GM23338 (cell line): ENCODE results near the gene AP1S1.

ENCODE experiments used
- CTCF ChIP-seq, 2 experiments: fragments of 200-600 bp in 1 of 2; sonication (generic) in 1 of 2; conservative IDR thresholded peaks; 2 replicates each; pipeline versions ENCODE4 v1.5.1 to v1.6.1; 2016 to 2017; ENCODE audit warnings: antibody characterized with exemption in 2 of 2, low read depth in 2 of 2, mild to moderate bottlenecking in 2 of 2, moderate library complexity in 1 of 2
- ETS1 ChIP-seq: IDR thresholded peaks from 2 replicates; pipeline ENCODE4 v1.6.1; 2016; ENCODE audit warnings: antibody characterized with exemption
- POLR2AphosphoS5 ChIP-seq: IDR thresholded peaks from 2 replicates; pipeline ENCODE4 v1.6.1; 2016; ENCODE audit warnings: antibody characterized with exemption, low read depth
- TF ChIP-seq, protein P1 (sequence below): IDR thresholded peaks from one replicate; pipeline ENCODE4 v1.6.1; 2018; ENCODE audit warnings: antibody characterized with exemption; ENCODE audit not compliant: unreplicated experiment

- TF ChIP-seq POLR2AphosphoS5 (no peak), CTCF (conservative IDR thresholded peaks at IDR 0.05; ENCODE audit: low read depth in 2 of 2) (no peak), ETS1 (no peak)
- TF ChIP-seq, protein P1, sequence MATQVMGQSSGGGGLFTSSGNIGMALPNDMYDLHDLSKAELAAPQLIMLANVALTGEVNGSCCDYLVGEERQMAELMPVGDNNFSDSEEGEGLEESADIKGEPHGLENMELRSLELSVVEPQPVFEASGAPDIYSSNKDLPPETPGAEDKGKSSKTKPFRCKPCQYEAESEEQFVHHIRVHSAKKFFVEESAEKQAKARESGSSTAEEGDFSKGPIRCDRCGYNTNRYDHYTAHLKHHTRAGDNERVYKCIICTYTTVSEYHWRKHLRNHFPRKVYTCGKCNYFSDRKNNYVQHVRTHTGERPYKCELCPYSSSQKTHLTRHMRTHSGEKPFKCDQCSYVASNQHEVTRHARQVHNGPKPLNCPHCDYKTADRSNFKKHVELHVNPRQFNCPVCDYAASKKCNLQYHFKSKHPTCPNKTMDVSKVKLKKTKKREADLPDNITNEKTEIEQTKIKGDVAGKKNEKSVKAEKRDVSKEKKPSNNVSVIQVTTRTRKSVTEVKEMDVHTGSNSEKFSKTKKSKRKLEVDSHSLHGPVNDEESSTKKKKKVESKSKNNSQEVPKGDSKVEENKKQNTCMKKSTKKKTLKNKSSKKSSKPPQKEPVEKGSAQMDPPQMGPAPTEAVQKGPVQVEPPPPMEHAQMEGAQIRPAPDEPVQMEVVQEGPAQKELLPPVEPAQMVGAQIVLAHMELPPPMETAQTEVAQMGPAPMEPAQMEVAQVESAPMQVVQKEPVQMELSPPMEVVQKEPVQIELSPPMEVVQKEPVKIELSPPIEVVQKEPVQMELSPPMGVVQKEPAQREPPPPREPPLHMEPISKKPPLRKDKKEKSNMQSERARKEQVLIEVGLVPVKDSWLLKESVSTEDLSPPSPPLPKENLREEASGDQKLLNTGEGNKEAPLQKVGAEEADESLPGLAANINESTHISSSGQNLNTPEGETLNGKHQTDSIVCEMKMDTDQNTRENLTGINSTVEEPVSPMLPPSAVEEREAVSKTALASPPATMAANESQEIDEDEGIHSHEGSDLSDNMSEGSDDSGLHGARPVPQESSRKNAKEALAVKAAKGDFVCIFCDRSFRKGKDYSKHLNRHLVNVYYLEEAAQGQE: no peak
These were observed 13.6 kb downstream of the AP1S1 start for GRCh38 chr7:101167645-101168411.
